RKO (cell line): Measurements from ENCODE around the gene EEF1G.

Experiments used
- DNase-seq: peaks from one replicate; pipeline ENCODE4 v3.0.0-alpha.2; 2016; ENCODE audit warnings: low spot score

Gene EEF1G

GRCh38 chr11:62539238-62539925 is 34.3 kb downstream of the EEF1G start:
- peak; percentile 80 for DNase-seq

GRCh38 chr11:62538470-62539237 is 35.0 kb downstream of the EEF1G start:
- DNase-seq = no peak

GRCh38 chr11:62536301-62536957 is 37.3 kb downstream of the EEF1G start:
- no peak for DNase-seq

- no peak for DNase-seq
These were observed 37.9 kb downstream of the EEF1G start for GRCh38 chr11:62535802-62536201.

DNA sequence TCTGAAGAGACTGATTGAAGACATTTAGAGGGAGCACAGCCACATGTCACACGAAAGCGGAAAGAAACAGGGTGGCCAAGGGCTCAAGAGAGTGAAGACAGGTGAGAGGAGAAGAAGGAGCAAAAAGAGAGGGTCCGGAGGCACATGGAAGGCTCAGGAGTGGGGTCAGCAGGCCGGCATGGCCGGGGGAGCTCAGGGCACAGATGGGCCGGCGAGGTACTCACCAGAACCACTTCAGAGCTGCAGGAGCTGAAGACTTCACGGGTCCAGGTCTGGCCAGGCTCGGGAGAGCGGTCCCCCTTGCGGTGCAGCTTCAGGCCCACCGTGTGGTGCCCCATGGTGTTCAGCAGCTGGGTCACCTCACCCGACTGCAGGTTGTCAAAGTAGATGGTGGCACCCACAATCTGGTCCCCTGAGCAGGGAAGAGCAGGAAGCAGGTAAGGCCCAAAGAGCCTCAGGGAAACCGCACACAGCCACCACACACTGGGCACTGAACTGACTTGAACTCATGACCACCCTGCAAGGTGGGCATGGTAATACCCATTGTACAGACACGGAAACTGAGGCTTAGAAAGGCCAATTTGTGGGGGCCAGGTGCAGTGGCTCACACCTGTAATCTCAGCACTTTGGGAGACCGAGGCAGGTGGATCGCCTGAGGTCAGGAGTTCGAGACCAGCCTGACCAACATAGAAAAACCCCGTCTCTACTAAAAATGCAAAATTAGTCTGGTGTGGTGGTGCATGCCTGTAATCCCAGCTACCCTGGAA is 38.7 kb downstream of the EEF1G start:
- no peak for DNase-seq

- no peak for DNase-seq
These were observed 41.6 kb downstream of the EEF1G start for GRCh38 chr11:62532096-62532495.

- no peak for DNase-seq
These were observed 56.8 kb downstream of the EEF1G start for GRCh38 chr11:62516736-62517371.

GRCh38 chr11:62514151-62514550 is 59.5 kb downstream of the EEF1G start:
- no peak for DNase-seq

- no peak for DNase-seq
These were observed 60.1 kb downstream of the EEF1G start for GRCh38 chr11:62513626-62514025.

- DNase-seq = no peak
These were observed 60.7 kb downstream of the EEF1G start for GRCh38 chr11:62512961-62513360.
